Activated T-helper 9 cell treated with anti-CD3 and anti-CD28 coated beads, Interleukin-2, amount 50 U/mL, for 16 hours (primary cell): ENCODE results near the gene SCNN1A.

Experiments used
- DNase-seq: peaks from one replicate; pipeline ENCODE4 v3.0.0-alpha.2; 2020; ENCODE audit warnings: low read depth

Gene SCNN1A

DNA sequence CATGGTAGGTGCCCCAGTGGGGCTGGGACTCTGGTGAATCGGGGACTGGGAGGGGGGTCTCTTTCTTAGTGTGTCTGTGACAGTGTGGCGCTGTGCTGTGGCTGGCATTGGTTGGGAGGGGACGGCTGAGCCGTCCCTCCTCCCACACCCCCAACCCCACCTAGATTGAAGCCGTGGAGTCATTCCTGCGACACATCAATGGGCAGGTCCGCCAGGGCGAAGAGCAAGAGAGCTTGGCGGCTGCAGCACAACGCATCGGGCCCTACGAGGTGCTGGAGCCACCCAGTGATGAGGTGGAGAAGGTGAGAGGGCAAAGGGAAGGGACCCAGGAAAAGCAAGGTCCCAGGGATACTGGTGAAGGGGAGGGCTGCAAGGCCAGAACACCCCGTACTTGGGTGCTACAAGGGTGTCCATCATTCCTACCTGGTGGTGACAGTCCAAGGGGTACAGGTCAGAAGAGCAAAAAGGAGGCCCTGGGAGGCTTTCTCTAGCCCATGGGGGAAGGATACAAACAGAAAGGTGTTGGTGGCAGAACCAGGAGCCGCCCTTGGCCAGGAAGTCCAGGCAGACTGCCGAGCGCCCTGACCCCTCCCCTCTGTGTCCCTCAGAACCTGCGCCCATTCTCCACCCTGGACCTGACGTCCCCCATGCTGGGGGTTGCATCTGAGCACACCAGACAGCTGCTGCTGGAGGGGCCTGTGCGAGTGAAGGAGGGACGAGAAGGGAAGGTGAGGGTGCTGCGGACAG lies 57.5 kb downstream of the SCNN1A start:
- DNase-seq, result no peak

DNA sequence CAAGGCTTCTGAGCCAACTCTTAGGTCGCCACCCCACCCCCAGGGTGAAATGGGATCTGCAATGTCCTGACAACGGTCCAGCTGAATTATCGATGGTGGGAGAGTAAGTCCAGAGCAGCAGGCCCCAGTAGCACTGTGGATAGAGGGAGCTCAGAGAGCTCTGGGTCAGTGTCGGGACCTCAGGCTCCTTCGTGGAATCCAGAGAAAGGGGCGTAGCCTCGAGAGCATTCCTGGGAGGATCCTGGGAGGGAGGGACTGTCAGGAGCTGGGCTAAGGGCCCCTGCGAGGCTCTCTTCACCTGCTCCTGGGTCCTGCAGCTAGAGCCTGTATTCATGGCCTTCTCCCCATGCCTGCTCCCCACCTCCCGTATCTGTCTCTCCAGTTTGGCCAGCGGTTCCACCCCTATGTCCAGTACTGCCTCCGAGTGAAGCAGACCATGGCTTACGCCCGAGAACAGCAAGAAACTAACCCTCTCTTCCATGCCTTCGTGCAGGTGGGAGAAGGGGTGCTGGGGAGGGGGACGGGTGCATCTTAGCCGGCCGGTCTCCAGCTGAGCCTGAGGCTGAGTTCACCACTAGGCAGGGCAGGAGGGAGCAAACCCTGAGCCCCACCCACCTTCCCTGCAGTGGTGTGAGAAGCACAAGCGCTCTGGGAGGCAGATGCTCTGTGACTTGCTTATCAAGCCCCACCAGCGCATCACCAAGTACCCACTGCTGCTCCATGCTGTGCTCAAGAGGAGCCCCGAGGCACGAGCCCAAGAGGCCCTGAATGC lies 58.3 kb downstream of the SCNN1A start:
- no peak for DNase-seq

DNA sequence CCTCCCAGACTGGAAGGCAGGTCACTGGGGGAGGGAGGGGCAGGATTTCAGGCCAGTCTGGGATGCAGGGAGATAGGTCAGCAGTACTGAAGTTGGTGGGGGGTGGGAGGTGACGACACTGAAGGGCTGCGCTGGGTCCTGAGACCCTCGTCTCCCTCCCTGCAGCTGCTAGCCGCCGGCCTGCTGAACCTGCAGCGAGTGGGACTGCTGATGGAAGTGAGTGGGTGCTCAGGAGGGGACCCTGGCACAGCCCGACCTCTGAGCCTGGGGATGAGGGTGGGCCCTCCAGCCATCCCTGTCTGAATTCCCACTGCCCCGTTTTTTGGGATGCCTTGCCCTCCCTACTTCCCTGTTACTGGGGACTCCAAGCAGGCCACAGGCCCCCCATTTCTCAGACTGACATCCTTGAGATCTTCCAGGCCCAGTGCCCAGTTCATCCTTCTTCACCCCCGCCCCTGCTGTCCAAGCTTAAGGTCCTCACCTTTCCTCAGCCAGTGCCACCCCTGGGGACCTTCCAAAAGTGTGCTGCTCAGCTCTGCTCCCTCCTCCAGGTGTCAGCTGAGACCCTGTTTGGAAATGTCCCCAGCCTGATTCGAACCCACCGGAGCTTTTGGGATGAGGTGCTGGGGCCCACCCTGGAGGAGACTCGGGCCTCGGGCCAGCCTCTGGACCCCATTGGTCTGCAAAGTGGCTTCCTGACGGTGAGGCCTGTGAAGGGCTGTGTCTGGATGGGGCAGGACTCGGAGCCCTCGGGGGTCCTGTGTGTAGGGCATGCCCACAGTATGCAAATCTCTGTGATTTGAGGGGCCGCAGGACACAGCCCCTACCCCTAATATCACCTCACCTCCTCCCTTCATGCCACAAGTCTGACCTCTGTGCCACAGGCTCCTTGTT lies 59.4 kb downstream of the SCNN1A start:
- DNase-seq, result no peak

DNA sequence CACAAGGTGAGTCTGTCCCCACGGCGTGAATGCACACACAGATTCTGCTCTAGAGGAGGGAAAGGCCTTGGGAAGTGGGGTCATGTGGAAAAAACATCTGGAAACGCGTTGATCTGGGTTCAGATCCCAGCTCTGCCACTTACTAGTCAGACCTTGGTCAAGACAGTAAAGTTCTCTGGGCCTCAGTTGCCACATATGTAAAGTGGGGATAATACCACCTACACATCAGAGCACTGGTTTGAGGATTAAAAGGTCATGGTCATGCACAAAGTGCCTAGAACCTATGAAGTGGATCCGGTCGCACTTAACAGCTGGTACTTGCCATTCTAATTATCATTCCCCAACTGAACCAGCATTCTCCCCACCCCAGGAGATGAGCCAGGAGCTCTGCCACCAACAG lies 60.2 kb downstream of the SCNN1A start:
- no peak for DNase-seq

DNA sequence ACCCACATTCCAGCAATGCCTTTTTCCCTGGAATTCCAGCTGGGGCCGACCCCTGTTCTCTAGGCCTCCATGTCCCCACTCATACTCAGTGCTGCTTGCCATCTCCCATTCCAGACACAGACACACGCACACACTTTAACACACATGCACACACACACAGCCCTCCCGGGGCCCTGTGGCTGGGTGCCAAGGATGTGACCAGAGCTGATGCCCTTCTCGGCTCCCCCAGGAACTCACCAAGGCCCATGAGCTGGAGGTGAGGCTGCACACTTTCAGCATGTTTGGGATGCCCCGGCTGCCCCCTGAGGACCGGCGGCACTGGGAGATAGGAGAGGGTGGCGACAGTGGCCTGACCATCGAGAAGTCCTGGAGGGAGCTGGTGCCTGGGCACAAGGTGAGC lies 60.6 kb downstream of the SCNN1A start:
- no peak for DNase-seq

DNA sequence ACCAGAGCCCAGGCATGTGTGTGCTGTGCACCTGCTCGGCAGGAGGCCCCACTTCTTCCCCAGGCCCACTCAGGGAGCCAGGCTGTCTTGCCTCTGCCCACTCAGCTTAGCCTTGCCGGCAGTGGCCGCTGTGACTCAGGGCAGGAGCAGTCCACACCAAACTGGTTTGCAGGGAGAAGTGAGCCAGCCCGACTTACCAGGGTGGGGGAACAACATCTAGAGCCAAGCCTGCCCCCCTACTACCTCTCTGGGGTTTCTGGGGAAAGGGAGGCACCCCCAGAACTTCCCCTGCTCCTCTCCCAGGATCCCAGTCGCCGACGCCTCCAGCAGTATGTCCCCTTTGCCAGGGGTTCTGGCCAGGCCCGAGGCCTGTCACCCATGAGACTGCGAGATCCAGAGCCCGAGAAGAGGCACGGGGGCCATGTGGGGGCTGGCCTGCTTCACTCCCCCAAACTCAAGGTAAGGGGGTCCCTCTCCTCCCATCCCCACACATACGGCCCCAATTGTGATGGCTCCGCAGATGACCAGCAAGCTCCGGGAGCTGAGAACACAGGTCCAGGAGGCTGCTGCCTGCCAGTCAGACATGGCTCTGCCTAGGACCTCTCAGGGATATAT lies 61.9 kb downstream of the SCNN1A start:
- DNase-seq, result no peak

DNA sequence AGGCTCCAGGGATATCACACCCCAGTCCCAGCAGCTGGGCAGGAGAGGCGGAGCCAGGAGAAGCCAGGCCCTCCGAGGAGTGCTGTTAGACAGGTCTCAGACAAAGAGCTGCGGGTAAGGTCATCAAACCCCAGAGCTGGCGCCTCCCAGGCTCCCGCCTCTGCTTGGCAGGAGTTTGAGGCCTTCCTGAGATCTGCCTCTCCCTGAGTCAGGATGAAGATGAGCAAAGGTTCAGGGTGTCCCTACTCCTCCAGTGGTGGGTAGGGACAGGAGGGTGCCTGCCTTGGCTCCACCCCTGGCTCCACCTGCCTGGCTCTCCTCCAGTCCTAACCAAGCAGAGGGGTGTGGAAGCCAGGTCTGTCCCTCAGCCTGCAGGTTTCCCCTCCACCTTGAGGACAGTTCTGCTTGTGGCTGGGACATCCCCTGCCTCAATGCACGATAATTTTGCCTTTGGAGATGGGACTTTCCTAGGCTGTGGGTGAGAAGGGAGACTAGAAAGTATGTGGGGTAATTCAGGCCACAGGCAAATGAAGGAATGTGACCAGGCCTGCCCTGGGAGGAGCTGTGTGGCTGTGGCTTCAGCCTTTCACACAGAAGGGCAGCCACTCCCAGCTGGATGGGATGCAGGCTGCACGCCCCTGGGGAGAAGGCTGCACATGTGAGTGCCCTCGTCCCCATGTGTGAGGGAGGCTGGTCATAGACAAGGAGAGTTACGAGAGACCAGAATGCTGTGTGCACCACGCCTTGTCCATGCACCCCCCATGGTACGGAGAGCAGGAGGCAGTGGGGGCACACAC lies 62.6 kb downstream of the SCNN1A start:
- DNase-seq, result no peak

DNA sequence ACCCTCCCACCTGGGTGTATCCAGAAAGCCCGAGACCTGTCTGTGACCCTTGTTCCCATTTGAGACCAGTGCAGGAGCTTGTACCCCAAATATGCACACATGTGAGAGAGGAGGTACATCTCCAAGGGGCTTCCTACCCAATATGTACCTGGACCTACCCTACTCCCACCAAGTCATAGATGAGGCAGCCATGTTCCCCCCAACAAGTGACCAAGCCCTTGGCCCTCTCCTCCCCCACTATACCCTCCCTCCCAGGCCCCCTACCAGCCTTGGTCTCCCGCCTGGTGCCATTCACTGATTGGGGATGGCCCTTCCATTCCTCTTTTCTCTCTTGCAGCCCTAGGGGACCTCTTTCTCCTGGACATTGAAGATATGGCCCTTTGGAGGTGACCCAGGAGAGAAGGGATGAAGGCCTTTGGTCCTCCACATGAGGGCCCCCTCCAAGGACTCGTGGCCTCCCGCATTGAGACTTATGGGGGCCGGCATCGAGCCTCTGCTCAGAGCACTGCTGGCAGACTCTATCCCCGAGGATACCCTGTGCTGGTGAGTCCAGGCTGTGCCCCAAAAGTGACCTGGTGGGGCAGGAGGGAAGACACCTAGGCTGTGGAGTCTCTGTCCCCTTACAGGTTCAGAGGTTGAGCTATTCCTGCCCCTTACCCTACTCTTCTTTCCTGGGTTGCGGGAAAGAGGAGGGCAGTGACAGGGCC lies 63.4 kb downstream of the SCNN1A start:
- no peak for DNase-seq

DNA sequence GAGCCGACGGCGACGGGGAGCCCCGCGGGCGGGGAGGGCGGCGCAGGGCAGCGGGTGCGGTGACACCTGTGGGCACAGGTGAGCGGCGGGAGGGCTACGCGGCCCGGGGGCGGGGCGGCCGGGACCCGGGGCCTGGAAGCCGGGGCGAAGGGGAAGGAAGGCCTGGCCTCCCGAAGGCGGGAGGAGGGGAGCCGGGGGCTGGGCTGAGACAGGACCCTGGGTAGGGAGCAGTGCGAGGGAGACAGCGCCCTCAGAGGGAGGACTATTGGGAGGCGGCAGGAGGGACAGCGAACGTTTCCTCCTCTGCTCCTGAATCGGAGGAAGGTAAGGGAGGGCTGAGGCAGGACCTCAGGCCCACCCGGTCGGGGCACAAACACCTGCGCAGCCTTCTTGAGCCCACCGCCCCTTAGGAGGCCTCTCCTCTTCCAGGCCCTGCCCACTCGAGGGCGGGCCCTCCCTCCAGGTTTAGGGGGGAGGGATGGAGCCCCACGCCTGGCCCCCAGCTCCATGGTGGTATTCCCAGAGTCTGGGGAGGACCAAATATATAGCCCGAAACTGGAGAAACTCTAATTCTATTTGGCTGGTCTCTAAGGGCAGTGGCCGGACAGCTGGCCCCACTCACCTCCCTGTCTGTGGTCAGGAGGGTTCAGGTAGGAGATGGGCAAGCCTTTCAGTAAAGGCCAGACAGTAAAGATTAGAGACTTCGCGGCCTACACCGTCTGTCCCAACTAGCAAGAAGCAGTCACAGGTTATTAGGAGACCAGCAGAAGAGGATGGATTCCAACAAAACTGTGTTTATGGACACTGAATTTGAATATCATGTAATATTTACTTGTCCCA lies 64.4 kb downstream of the SCNN1A start:
- DNase-seq, result no peak

DNA sequence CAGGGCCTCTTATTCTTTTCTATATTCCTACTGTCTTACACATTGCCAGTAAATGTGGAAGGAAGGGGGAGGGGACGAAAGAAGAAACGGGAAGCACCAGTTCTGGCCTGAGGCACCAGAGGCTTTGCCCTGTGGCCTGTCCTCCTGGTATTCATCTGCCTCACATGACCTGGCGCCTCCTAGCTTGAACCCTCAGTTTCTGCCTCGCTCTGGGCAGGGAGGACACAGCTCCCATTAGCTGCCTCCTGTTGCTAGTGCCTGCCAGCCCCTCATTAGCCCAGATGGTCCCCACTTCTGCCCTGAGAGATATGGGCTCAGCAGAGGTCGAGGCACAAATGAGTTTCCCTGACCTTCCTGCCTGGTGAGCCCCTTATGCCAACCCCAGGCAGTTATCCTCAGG lies 67.8 kb downstream of the SCNN1A start:
- no peak for DNase-seq

DNA sequence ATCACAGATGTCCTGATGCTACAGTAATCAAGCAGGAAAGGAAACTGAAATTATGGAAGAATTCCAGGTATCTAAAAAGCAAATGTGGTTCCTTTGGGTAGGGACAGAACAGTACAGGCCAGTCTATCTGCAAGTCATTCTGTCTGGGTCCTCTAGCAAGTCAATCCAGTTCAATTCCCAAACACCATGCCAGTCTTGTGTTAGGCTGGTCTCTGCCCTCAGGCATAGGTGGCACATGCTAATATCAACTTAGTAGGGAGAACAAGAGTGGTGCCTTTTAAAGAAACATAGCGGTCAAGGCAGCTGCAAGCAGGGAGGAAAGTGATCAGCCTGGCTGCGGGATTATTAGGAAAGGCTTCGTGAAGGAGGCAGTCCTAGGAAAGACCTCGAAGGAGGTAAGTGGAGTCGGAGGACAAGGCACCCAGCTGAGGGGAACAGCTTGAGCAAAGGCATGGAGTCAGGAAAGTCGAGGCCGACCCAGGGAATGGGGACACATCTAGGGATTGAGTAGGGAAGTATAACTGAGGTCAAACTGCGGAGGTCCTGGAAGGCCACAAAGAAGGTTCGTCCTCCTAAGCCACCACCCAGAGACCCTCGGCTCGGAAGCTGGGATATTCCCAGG lies 68.7 kb downstream of the SCNN1A start:
- DNase-seq, result no peak

DNA sequence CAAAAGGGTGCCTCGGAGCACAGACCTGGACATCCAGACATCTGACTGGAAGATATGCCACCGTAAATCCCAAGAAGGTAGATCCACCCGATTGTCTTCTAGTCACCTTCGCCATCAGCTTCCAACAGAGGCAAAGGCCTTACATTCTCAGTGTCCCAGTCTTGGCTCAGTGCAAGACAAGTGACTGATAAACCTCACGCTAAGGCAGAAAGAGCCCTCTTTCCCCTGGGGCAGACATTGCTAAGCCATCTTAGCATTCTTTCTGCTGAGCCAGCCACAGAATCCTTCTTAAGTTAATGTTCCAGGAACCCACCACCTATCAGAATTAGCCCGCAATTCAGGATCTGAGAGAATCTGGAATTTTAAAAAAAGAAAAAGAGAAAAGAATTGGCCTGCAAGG lies 69.2 kb downstream of the SCNN1A start:
- DNase-seq, result no peak

DNA sequence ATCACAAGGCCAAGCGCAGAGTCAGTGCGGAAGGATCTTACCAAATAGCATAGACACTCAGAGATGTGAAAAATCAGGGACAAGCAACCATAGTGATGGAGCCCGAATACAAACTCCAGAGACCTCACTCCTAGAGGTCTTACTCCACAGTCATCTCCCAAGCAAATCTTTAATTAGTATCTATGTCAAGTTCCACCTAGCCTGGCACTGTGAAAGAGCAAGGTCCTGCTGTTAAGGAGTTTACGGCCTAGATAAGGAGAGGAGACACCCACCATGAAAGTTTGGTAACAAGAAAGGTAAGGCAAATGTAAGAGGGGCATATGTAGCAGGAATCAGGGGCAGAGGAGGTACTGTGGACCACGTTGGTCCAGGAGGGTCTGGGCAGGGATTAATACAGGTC lies 72.3 kb downstream of the SCNN1A start:
- DNase-seq, result no peak

DNA sequence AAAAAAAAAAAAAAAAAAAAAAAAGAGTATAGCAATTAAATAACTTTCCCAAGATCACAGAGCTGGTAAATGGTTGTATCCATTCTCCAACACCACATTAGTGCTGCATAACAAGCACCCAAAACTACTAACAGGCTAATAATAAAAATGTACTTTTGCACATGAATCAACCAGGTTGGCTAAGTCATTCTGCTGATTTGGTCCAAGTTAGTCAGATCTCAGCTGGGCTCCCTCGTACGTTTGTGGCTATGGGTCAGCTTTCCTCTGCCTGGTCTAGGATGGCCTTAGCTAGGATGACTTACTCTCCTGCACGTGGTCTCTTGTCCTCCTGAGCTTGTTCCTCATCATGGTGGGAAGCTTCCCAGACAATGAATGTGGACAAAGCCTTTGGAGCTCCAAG lies 72.7 kb downstream of the SCNN1A start:
- DNase-seq, result no peak

DNA sequence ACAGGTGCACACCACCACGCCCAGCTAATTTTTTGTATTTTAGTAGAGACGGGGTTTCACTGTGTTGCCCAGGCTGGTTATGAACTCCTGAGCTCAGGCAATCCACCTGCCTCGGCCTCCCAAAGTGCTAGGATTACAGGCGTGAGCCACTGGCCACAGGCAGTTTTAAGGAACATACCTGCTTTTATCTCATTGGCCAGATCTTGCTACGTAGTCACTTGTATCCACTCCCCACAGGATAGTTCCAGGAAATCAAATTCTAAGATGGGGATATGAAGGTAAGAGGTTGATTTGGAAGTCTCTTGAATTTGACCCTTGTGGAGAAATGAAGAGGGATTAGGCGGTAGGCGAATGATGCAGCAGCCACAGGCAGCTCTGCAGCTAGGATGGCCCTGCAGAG lies 73.6 kb downstream of the SCNN1A start:
- DNase-seq, result no peak

DNA sequence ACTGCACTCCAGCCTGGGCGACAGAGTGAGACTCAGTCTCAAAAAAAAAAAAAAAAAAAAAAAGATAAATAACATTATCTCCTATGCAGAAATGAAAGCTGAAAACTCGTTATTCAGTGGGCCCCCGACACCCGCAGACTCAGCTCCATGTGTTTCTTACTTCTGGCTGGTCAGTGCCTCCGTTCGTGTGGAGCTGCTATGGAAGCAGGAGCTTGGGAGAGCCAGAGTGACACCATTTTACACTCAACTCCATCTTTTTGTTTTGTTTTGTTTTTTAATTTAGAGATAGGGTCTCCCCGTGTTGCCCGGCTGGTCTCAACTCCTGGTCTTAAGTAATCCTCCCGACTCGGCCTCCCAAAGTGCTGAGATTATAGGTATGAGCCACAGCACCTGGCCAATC lies 78.2 kb downstream of the SCNN1A start:
- no peak for DNase-seq
